ENCODE results near the gene CTAG2.
A peak's percentile ranks its signal among the peaks of the same experiment; 100 is the strongest.
"Not testable (repeated sequence)": the region's sequence is repeated elsewhere in the genome, so short reads cannot be mapped to it uniquely, and the experiment has no call there.

The CTAG2 gene

DNA sequence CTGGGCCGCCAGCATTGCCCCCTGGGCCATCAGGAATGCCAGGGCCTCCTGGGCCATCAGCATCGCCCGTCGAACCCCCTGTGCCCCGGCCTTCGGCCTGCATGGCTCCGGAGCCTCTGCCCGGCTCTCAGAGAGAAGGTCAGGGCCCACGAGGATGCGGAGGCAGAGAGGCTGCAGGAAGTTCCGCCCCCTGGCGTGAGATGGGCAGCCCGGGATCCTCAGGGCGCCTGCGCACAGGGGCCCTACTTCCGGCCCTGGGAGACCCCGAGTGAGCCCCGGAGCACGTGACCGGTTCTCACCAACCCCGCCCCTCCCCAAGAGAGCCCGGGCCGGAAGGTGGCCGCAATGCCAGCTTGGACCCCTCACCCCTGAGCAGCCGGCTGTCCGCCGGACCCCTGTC, at the start of gene CTAG2:
CTAG2 (minus strand) TSS at position 167 of the 400 bp plus-strand sequence; CDS start at position 103, 64 bp downstream.
- DNase-seq (ENCODE audit: insufficient read length, low spot score); FAIRE-seq: not testable (repeated sequence)

DNA sequence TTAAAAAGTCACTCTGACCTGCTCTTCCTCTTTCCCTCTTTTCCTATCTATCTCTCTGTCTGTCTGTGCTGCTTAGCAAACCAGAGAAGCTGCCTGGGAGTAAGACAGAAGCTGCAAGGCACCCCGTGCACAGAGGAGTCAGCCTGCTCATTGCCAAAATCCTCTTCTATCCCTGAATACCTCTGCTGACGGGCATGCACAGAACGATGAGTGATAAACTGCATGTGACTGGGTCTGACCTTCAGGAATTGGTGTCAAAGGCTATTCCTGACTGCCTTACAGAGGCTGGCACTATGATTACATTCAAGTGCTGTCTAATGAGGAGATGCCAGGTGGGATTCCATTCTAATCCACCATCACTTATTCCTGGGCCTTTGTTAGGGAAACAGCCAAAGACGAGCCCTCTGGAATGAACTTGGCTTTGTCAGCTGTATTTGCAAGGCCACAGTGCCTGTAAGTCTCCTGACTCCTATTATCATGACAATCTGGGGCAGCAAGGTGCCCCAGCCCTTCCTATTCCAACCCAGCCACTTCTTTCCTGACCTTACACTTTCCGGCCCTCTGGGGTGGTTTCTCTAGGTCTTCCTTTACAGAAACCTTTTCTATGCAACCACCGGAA, 45.4 kb upstream of the CTAG2 start:
- FAIRE-seq: no peak
- no peak for DNase-seq (ENCODE audit: insufficient read length, low spot score)

DNA sequence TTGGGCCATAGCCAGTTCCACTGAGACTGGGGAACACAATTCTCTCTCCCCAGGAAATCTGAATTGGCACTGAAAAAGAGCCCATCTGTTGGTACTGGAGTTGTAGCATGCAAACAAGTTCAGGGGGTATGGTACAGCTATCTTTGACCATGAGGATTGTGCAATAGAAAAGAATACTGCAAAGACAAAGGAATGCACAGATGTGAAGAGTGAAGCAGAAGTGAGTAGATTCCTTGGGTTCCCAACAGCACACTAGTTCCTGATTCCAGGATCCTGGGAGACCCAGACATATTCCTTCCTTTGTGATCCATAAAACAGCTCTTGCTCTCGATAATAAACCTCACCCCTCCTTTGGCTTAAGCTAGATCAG, 43.3 kb upstream of the CTAG2 start:
- no peak for FAIRE-seq
- DNase-seq (ENCODE audit: insufficient read length, low spot score): no peak

DNA sequence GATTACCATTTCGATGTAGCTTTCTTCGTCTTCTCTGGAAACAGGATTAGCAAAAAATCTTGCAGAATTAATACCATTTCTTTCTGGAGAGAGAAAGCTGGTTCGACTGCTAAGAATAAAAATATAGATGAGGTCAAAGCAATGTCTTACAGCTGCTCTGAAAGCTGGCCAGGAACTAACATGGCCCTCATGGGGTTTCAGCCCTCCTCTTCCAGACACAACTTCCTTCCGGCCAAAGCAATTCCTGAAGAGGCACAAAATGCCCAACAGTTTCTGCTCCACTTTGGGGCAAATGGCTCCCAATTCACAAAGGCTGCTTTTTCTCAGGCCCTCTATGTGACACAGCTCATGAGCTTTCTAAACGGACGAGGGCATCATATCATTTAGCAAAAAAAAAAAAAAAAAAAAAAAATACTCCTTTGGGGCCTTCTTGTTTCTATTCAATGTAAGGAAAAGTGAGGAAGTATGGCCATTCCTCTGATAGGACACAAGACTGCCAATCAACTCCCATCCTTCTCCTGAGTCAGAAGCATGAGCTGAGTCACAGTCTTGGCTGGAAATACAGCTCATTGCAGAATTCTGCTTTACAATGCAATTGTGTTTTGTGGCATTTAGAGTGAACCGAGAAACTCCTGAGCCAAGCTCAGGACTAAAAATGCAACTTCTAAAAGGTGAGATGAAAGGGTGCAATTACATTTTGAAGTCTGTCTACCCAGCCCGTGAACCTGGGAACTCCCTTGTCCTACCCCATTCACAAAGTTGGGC, 42.7 kb upstream of the CTAG2 start:
- no peak for FAIRE-seq
- DNase-seq (ENCODE audit: insufficient read length, low spot score): no peak

DNA sequence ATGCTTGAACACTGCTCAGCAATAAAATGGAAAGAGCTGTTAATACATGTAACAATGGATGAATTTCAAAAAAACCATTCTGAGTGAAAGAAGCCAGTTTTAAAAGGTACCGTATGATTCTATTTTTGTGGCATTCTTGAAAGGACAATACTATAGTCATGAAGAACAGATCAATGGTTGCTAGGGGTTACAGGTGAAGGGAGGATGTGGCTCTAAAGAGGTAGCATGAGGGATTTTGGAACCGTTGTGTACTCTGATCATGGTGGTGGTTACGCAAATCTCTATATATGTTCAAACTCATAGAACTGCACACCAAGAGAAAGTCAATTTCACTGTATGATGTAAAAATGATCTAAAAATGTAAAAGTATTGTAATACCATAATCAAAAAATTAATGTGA, 40.0 kb upstream of the CTAG2 start:
- DNase-seq (ENCODE audit: insufficient read length, low spot score): no peak
- FAIRE-seq: peak; percentile 14

DNA sequence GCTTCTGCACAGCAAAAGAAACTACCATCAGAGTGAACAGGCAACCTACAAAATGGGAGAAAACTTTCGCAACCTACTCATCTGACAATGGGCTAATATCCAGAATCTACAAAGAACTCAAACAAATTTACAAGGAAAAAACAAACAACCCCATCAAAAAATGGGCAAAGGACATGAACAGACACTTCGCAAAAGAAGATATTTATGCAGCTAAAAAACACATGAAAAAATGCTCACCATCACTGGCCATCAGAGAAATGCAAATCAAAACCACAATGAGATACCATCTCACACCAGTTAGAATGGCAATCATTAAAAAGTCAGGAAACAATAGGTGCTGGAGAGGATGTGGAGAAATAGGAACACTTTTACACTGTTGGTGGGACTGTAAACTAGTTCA, 37.1 kb upstream of the CTAG2 start:
- FAIRE-seq: not testable (repeated sequence)

DNA sequence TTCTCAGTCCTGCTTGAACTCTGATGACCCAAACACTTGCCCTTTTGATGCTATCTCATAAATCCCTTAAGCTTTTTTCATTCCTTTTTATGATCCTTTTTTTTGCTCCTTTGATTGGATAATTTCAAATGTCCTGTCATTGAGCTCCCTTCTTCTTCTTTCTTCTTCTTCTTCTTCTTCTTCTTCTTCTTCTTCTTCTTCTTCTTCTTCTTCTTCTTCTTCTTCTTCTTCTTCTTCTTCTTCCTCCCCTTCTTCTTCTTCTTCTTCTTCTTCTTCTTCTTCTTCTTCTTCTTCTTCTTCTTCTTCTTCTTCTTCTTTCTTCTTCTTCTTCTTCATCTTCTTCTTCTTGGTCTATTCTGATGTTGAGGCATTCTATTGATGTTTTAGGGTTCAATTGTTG, 18.7 kb upstream of the CTAG2 start:
- DNase-seq (ENCODE audit: insufficient read length, low spot score); FAIRE-seq: not testable (repeated sequence)

More for the DNA sequence above, 37.1 kb upstream of the CTAG2 start:
- not testable (repeated sequence) for DNase-seq (ENCODE audit: insufficient read length, low spot score)

DNA sequence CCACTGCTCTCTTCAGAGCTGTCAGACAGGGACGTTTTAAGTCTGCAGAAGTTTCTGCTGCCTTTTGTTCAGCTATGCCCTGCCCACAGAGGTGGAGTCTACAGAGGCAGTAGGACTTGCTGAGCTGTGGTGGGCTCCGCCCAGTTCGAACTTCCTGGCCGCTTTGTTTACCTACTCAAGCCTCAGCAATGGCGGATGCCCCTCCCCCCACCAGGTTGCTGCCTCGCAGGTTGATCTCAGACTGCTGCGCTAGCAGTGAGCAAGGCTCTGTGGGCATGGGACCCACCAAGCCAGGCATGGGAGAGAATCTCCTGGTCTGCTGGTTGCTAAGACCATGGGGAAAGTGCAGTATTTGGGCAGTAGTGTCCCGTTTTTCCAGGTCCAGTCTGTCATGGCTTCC, 17.5 kb upstream of the CTAG2 start:
- FAIRE-seq; DNase-seq (ENCODE audit: insufficient read length, low spot score): not testable (repeated sequence)

DNA sequence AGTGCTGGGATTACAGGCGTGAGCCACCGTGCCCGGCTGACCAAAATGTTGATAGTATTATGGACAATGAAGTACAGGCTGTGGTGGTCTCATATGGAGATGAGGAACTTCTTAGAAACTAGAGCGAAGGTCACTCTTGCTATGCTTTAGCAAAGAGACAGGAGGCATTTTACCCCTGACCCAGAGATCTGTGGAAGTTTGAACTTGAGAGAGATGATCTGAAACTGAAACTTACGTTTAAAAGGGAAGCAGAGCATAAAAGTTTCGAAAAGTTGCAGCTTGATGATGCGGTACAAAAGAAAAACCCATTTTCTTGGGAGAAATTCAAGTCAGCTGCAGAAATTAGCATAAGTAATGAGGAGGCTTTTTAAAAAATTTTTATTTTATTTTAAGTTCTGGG, 8.5 kb upstream of the CTAG2 start:
- FAIRE-seq: peak; percentile 67
- no peak for DNase-seq (ENCODE audit: insufficient read length, low spot score)

DNA sequence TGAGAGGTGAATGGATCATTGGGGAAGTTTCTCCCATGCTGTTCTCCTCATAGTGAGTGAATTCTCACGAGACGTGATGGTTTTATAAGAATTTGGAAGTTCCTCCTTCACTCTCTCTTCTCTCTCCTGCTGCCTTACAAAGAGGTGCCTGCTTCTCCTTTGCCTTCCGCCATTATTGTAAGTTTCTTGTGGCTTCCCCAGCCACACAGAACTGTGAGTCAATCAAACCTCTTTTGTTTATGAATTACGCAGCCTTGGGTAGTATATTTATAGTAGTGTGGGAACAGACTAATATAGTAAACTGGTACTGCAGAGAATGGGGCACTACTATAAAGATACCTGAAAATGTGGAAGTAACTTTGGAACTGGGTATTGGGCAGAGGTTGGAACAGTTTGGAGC, 7.8 kb upstream of the CTAG2 start:
- FAIRE-seq (no peak), DNase-seq (ENCODE audit: insufficient read length, low spot score) (no peak)

DNA sequence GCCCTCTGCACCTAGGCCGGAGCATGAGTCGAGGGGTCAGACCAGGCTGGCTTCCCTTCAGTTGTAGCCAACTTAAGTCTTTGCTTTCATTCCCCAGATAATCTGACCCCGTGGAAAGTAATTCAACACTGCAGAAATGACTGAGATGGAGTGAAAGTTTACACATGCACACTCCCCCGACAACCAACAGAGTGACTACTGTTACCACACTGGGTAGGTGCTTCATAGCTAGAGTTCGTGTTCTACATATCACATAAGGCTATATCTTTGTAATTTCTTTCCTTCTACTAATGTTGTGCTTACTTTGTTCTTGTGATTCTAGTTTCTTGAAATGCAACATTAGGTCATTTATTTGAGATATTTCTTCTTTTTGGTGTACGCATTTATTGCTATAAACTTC, 7.2 kb upstream of the CTAG2 start:
- FAIRE-seq: no peak

DNA sequence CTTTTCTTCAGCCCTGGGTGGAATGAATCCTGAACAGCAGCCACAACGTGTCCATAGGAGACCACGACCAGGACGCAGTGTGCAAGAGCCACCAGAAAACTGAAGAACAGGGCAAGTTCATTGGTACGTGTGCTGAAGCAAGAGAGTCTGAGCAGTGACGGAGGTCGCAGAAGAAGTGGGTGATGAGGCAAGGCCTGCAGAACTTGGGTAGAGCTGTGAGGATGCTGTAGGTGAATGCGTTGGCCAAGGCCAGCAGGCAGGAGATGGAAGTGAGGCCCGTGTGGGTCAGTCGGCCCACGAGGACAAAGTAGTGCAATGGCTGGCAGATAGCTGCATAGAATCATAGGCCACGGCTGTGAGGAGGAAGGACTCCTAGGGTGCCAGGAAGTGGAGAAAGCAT, 5.6 kb upstream of the CTAG2 start:
- DNase-seq (ENCODE audit: insufficient read length, low spot score) (no peak), FAIRE-seq (no peak)

More for the DNA sequence above, 7.2 kb upstream of the CTAG2 start:
- DNase-seq (ENCODE audit: insufficient read length, low spot score): no peak

DNA sequence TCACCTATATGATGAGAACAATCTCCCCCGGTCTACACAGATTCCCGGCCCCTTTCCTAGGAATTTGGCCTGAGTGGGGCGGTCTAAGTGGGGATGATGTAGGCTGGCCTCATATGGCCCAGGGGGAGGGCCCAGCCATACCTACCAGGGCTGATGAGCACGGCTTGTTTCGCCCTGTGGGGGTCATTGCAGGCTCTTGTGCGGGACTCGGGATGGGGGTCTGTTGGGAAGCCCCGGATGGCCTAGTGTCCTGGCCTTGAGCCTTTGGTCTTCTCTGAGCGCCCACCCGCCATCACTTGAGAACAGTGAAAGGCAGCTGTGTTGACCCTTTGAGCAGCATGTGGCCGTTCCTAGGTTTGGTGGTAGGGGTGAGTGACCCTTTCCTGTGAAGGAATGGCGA, 4.8 kb upstream of the CTAG2 start:
- FAIRE-seq (no peak), DNase-seq (ENCODE audit: insufficient read length, low spot score) (no peak)

DNA sequence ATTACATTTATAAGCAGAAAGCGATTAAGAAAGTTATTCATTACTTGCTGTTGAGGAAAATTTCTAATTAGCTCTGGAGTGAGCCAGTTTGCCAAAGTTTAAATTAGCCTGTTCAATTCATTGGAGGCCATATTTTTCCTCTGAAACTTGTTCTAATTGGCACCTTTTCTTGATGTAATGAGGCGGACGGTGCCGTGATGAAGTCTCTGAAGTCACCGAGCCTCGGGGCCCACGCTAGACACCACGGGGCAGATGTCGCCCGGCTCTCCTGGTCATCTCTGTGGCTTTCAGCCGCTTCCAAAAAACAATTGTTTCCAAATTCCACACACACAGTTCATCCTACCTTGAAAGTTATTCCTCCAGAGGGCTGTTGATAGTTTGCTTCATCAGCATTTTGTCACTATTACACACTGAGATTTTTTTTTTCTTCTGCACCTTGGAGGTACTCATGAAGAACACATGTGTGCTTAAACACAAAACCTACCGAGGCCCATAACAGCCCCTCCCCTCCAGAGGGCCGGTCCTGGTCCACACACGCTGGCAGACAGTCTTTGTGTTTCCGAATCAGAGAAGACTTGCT, 3.9 kb upstream of the CTAG2 start:
- FAIRE-seq: no peak
- no peak for DNase-seq (ENCODE audit: insufficient read length, low spot score)

DNA sequence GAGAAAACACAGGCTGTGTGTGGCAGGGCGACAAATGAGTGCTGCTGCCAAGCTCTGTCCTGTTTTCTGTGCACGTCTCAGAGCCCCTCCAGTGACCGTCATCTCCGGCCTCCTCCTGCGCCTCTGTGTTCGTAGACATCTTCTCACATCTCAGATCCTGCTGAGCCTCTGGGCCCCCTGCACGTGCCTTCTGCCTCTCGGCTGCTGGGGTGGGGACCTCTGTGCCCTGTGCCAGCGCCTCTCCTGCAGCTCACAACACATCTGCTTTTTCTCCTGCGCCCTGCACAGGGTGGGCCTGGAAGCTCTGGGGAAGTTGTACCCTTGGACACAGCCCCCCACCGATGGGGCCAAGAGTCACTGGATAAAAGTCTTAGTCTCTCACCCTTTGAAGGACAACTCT, 2.4 kb upstream of the CTAG2 start:
- FAIRE-seq (no peak), DNase-seq (ENCODE audit: insufficient read length, low spot score) (no peak)

DNA sequence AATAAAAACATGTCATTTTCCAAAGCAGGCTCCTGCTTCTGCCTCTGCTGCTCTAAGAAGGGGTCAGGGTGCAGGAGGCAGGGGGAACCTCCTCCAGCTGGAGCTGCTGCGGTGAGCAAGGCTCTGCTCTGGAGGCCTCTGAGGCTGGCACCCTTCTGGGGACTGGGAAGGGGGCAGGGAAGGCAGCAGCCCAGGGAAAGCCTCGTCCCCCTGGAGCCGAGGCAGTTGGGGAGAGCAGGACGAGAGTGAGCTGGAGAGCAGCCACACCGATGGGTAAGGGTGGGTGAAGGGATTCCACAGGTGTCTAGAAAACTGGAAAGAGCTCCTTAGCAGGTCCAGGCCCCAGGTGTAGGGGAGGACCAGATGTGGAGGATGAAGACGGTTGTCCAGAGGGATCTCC, 2.0 kb upstream of the CTAG2 start:
- FAIRE-seq (no peak), DNase-seq (ENCODE audit: insufficient read length, low spot score) (no peak)

DNA sequence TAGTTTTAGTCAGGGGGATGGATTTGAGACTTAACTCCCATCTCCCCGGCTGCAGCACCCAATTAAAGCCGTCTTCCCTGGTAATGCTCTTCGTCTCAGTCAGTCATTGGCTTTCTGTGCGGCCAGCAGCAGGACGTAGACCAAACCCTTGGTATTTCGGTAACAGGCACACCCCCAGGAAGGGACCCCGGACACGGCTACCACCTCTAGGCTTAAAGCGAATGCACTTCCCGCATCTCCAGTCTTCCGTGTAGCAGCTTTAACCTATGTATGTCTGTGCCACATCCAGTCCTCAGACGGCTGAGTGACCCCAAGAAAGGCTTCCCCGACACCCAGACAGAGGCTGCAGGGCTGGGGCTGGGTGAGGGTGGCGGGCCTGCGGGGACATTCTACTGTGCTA, 1.5 kb upstream of the CTAG2 start:
- FAIRE-seq (no peak), DNase-seq (ENCODE audit: insufficient read length, low spot score) (no peak)

DNA sequence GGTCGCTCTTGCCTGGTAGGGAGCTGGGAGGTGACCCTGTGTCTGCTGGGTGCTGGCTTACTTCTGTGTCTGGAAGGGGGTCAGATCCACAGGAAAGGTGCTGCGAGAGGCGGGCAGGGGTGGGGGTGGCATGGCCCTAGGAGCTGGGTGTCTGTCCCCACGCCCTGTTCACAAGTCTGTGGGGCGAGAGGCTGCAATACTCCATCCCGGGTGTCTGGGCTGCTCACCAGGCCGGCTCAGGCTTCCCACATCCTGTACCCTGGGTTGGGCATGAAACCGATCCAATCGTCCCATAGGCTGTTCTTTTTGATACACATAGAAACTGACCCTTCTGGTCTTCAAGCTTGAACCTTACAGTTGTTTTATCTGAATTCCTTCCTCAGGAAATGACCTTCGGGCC, 993 bp upstream of the CTAG2 start:
- FAIRE-seq (no peak), DNase-seq (ENCODE audit: insufficient read length, low spot score) (no peak)

DNA sequence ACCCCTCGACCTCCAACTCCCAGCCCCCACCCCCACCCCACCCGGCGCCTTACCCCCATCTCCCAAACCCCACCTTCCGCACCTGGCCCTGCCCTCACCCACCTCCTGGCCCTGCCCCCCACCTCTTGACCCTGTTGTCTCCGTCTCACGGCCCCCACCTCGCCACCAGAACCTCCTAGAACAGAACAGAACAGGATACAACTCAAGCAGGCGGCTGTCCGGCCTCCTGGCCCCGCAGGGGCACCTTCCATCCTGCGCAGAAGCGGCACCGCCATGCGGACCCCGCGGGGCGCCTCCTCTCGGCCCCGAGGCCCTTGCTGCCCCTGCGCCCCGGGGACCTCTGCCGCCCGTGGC, 354 bp downstream of the CTAG2 start:
- FAIRE-seq (no peak), DNase-seq (ENCODE audit: insufficient read length, low spot score) (no peak)

DNA sequence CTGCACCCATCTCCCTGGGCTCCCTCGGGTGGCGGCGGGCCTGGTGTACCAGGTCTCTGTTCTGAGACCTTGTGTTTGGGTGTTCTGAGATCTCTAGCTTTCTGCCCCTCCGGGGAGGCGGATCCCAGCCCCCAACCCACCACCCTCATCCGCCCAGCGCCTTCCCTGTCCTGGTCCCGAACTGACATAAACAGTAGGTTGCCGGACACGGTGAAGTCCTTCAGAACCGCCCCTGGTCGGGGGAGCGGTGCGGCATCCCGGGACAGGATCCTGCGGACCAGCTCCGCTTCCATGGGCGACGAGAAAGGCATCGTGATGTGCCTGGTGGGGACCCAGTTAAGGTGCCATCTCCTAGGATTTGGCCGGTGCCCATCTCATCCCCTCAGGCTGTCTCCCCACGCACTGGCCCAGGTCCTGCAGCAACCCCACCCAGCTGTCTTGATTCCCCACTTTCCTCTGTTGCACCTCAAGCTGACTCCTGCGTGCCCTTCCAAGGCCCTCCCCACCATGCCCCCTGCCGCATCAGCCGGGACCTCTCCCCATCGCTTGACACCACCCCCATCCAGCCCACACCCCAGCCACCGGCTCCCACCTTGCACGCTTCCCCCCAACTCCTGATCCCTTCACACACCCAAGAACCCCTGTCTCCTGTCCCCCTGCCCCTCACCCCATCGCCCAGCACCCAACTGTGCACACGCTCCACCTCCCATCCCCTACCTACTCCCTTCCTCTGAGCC, 900 bp downstream of the CTAG2 start:
- no peak for FAIRE-seq
- DNase-seq (ENCODE audit: insufficient read length, low spot score): no peak

DNA sequence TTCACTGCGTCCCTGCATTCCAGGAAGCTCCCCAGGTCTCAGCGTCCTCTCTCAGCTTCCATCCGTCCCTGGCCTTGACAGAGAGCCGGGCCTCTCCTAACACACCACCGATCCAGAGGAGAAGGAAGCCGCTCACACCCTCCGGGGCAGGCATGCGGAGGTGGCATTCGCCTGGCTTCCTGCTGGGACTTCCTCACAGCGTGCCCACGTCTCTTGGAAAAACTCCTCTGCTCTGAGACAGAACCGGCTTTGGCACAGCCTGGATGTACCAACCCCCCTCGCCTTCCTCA, 3.2 kb downstream of the CTAG2 start:
- no peak for FAIRE-seq
- no peak for DNase-seq (ENCODE audit: insufficient read length, low spot score)
